Measurements from ENCODE around the gene B3GNT4. TPM values are rescaled to one million over a fixed set of nuclear protein-coding genes. Genes with fewer than 3 reads are reported as not detected.

The B3GNT4 gene
- total RNA-seq, 2 experiments from 2014 or later: not detected

DNA sequence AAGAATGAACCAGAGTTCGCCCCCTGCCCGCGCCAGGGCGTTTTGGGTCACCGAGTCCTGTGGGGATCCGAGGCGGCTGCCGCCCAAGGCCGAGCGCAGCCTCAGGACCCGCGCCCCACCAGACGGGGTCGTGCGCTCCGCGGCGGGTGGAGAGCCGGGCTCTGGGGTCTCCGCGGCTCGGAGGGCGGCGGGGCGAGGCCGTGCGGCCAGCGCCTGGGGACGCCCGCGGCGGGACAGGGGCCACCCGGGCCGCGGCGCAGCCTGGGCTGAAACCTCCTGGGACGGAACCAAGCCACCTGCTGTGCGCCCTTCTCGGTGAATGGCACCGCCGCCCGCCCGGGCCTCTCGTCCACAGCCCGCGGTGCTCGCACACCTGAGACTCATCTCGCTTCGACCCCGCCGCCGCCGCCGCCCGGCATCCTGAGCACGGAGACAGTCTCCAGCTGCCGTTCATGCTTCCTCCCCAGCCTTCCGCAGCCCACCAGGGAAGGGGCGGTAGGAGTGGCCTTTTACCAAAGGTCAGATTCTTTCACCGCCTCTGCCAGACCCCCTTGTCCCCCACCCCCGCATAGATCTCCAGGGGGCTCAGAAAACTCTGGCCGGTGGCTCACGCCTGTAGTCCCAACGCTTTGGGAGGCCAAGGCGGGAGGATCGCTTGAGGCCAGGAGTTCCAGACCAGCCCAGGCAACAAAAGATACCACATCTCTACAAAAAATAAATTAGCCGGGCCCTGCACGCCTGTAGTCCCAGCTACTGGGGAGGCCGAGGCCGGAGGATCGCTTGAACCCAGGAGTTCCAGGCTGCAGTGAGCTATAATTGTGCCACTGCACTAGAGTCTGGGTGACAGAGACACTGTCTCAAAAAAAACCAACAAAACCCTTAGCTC, 901 bp downstream of the B3GNT4 start:
- TF ChIP-seq EZH2phosphoT487 (IDR thresholded peaks at IDR 0.05; ENCODE audit: borderline replicate concordance, low read depth, low read length) (no peak), CTCF (conservative IDR thresholded peaks at IDR 0.05; ENCODE audit: low read length) (no peak)
- no peaks in the 10 kb centered on the region for H3K9me2 ChIP-seq (ENCODE audit: insufficient read depth, low read length)
- no peak for DNase-seq (ENCODE audit: low spot score)
- no peaks in the 10 kb centered on the region for H3K9me3 ChIP-seq (ENCODE audit: low read length)
- no peaks in the 10 kb centered on the region; the same call in 1 of the 2 replicates for H4K20me1 ChIP-seq (ENCODE audit: insufficient read depth, low read length)
- H2AFZ ChIP-seq (ENCODE audit: low read length): no peak overlapping the region
- H3K79me2 ChIP-seq (ENCODE audit: insufficient read depth, low read depth, low read length): no peaks in the 10 kb centered on the region
- intact Hi-C loops (cut with micrococcal nuclease; ENCODE audit: unreplicated experiment): no loop called here
- no peak overlapping the region for H3K4me3 ChIP-seq (ENCODE audit: low read depth, low read length, poor library complexity, severe bottlenecking)
- peaks cover 31% of the 10 kb centered on the region for H3K36me3 ChIP-seq (ENCODE audit: insufficient read depth, low read length)
- peak overlapping the region; percentile 28; the same call in 1 of the 2 replicates for H3K4me2 ChIP-seq (ENCODE audit: low read length)
- CTCF ChIA-PET (ENCODE audit: unreplicated experiment): interaction anchor here (0.6 kb wide), 1 partner anchor 111 kb away, joined by 3 read pairs; no protein-coding TSS in a partner anchor
- no peak overlapping the region for H3K27ac ChIP-seq (ENCODE audit: low read depth, low read length, poor library complexity, severe bottlenecking)
- POLR2A ChIA-PET: no interaction called here
- H3K4me1 ChIP-seq (ENCODE audit: insufficient read depth, low read length, poor library complexity, severe bottlenecking): no peaks in the 10 kb centered on the region
- BruUV-seq (replicated peaks): no TSS peak

DNA sequence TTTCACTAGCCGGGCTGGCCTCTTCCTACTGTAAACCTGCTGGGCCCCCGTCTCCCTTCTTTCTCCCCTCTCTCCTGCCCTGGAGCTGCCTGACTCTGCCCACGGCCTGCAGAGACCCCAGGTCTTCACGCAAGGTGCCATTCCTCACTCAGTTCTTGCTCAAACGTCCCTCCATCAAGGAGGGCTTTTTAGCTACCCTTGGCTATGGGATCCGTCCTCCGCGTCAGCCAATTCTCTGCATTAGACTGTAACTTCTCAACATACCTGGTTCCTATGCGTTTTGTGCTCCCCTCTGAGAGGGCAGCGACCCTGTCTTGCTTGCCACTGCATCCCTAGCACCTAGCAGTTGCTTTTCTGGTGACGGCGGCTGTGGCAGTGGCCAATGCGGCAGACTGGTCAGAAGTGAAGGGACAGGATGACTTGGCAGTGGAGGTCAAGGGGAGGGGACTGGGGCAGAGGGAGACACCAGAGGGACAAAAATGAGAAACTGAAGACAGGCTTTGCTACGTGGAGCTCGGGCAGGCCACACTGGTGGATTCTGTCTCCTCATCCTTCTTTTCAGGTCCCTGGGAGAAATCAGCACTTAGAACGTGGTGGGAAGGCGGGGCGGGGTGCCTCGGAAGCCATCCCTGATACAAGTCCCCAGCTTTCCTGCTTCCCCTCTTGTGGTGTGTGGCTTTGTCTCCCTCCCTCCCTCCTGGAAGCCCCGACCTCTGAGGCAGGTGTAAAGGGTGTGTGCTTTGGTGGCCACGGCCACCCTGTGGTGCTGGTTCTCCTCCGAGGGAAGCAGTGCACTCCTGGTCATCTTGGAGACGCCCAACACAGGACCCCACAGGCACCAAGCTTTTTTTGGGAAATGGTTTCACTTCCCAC, 1.8 kb downstream of the B3GNT4 start:
- TF ChIP-seq CTCF (conservative IDR thresholded peaks at IDR 0.05; ENCODE audit: low read length) (no peak), EZH2phosphoT487 (IDR thresholded peaks at IDR 0.05; ENCODE audit: borderline replicate concordance, low read depth, low read length) (no peak)
- no peak overlapping the region for H2AFZ ChIP-seq (ENCODE audit: low read length)
- no peak overlapping the region for H3K4me2 ChIP-seq (ENCODE audit: low read length)
- no peaks in the 10 kb centered on the region for H3K4me1 ChIP-seq (ENCODE audit: insufficient read depth, low read length, poor library complexity, severe bottlenecking)
- intact Hi-C loops (cut with micrococcal nuclease; ENCODE audit: unreplicated experiment): no loop called here
- H3K9me3 ChIP-seq (ENCODE audit: low read length): no peaks in the 10 kb centered on the region
- no peak overlapping the region for H3K27ac ChIP-seq (ENCODE audit: low read depth, low read length, poor library complexity, severe bottlenecking)
- no peaks in the 10 kb centered on the region for H3K79me2 ChIP-seq (ENCODE audit: insufficient read depth, low read depth, low read length)
- H3K9me2 ChIP-seq (ENCODE audit: insufficient read depth, low read length): no peaks in the 10 kb centered on the region
- CTCF ChIA-PET (ENCODE audit: unreplicated experiment): interaction anchor here (0.6 kb wide), 1 partner anchor 16 kb away, joined by 3 read pairs; no protein-coding TSS in a partner anchor
- no peak overlapping the region for H3K4me3 ChIP-seq (ENCODE audit: low read depth, low read length, poor library complexity, severe bottlenecking)
- DNase-seq (ENCODE audit: low spot score): no peak
- BruUV-seq (replicated peaks): no TSS peak
- POLR2A ChIA-PET: no interaction called here
- peaks cover 40% of the 10 kb centered on the region for H3K36me3 ChIP-seq (ENCODE audit: insufficient read depth, low read length)
- no peaks in the 10 kb centered on the region; the same call in 1 of the 2 replicates for H4K20me1 ChIP-seq (ENCODE audit: insufficient read depth, low read length)

Data from OCI-LY7 (cell line).